Mesenchymal stem cell (in vitro differentiated cells and primary cell): Measurements from ENCODE around the gene CAPN9.

Experiments used
- DNase-seq: peaks from one replicate; pipeline ENCODE4 v3.0.0-alpha.2; 2013
- H2AFZ ChIP-seq: one replicate; pipeline ENCODE4 v1.6.1; 2013; ENCODE audit warnings: low read depth, mild to moderate bottlenecking, control low read depth, inconsistent platforms, low read length, moderate library complexity
- H2AK5ac ChIP-seq: 2 replicates; pipeline ENCODE4 v1.6.1; 2013; ENCODE audit warnings: low read length, moderate library complexity, mild to moderate bottlenecking, inconsistent platforms; ENCODE audit not compliant: severe bottlenecking
- H2BK120ac ChIP-seq: one replicate; pipeline ENCODE4 v1.6.1; 2013; ENCODE audit warnings: low read depth, mild to moderate bottlenecking, inconsistent platforms, low read length, moderate library complexity
- H2BK12ac ChIP-seq, 2 experiments: one replicate each; pipeline ENCODE4 v1.6.1; 2013; ENCODE audit warnings: inconsistent platforms in 2 of 2, low read length in 2 of 2, mild to moderate bottlenecking in 2 of 2, moderate library complexity in 2 of 2, control low read depth in 1 of 2
- H2BK15ac ChIP-seq: one replicate; pipeline ENCODE4 v1.6.1; 2013; ENCODE audit warnings: mild to moderate bottlenecking, low read depth, inconsistent platforms; ENCODE audit not compliant: poor library complexity, severe bottlenecking
- H2BK5ac ChIP-seq: 2 replicates; pipeline ENCODE4 v1.6.1; 2013; ENCODE audit warnings: low read depth, mild to moderate bottlenecking, low read length, control low read depth, inconsistent platforms; ENCODE audit not compliant: poor library complexity, severe bottlenecking
- H3K14ac ChIP-seq, 2 experiments: one replicate each; pipeline ENCODE4 v1.6.1; 2013; ENCODE audit warnings: inconsistent platforms in 2 of 2, low read length in 2 of 2, control low read depth in 1 of 2, mild to moderate bottlenecking in 1 of 2, moderate library complexity in 1 of 2
- H3K18ac ChIP-seq, 2 experiments: one replicate each; pipeline ENCODE4 v1.6.1; 2013; ENCODE audit warnings: inconsistent platforms in 2 of 2, low read length in 2 of 2, control low read depth in 1 of 2, low read depth in 1 of 2, mild to moderate bottlenecking in 1 of 2
- H3K23ac ChIP-seq, 2 experiments: one replicate each; pipeline ENCODE4 v1.6.1; 2013; ENCODE audit warnings: inconsistent platforms in 2 of 2, low read length in 2 of 2, mild to moderate bottlenecking in 2 of 2, moderate library complexity in 2 of 2, control low read depth in 1 of 2
- H3K27ac ChIP-seq: 2 replicates; pipeline ENCODE4 v1.5.1; 2013; ENCODE audit warnings: mild to moderate bottlenecking, moderate library complexity, low read length, control low read depth, inconsistent platforms; ENCODE audit not compliant: poor library complexity, severe bottlenecking
- H3K27me3 ChIP-seq, 2 experiments: 2 replicates each; pipeline versions ENCODE4 v1.6.1 to v1.7.0; 2013; ENCODE audit warnings: low read length in 2 of 2, mild to moderate bottlenecking in 2 of 2, moderate library complexity in 2 of 2, control low read depth in 1 of 2, inconsistent platforms in 1 of 2; ENCODE audit not compliant: control insufficient read depth in 1 of 2, insufficient read depth in 1 of 2
- H3K36me3 ChIP-seq, 2 experiments: 2 replicates each; pipeline versions ENCODE4 v1.6.1 to v1.7.0; 2013; ENCODE audit warnings: low read length in 2 of 2, control low read depth in 1 of 2, inconsistent platforms in 1 of 2, low read depth in 1 of 2, mild to moderate bottlenecking in 1 of 2; ENCODE audit not compliant: insufficient read depth in 2 of 2, control insufficient read depth in 1 of 2
- H3K4ac ChIP-seq, 2 experiments: one replicate each; pipeline ENCODE4 v1.6.1; 2013; ENCODE audit warnings: inconsistent platforms in 2 of 2, low read length in 2 of 2, mild to moderate bottlenecking in 2 of 2, moderate library complexity in 2 of 2, control low read depth in 1 of 2, low read depth in 1 of 2
- H3K4me1 ChIP-seq: 2 replicates; pipeline ENCODE4 v1.6.1; 2013; ENCODE audit warnings: low read depth, low read length, control low read depth; ENCODE audit not compliant: control insufficient read depth, insufficient read depth
- H3K4me2 ChIP-seq: 2 replicates; pipeline ENCODE4 v1.6.1; 2013; ENCODE audit warnings: low read length, mild to moderate bottlenecking, inconsistent platforms; ENCODE audit not compliant: poor library complexity, severe bottlenecking
- H3K4me3 ChIP-seq, 2 experiments: 2 replicates each; pipeline versions ENCODE4 v1.5.1 to v1.7.0; 2013; ENCODE audit warnings: low read length in 2 of 2, mild to moderate bottlenecking in 2 of 2, control low read depth in 1 of 2, low read depth in 1 of 2; ENCODE audit not compliant: insufficient read depth in 1 of 2
- H3K79me1 ChIP-seq: replicated peaks from 2 replicates; pipeline ENCODE4 v1.6.1; 2013; ENCODE audit warnings: mild to moderate bottlenecking, control low read depth, low read length, inconsistent platforms; ENCODE audit not compliant: poor library complexity, severe bottlenecking
- H3K9ac ChIP-seq: 2 replicates; pipeline ENCODE4 v1.7.0; 2013; ENCODE audit warnings: mild to moderate bottlenecking, low read length, moderate library complexity
- H3K9me3 ChIP-seq: 2 replicates; pipeline ENCODE4 v1.7.0; 2013; ENCODE audit warnings: mild to moderate bottlenecking, low read length; ENCODE audit not compliant: control insufficient read depth
- H4K8ac ChIP-seq: one replicate; pipeline ENCODE4 v1.6.1; 2013; ENCODE audit warnings: inconsistent platforms, mild to moderate bottlenecking, low read length, moderate library complexity
- H4K91ac ChIP-seq: one replicate; pipeline ENCODE4 v1.6.1; 2013; ENCODE audit warnings: mild to moderate bottlenecking, low read length, inconsistent platforms
- WGBS: methylation state at CpG from one replicate; pipeline ENCODE4 v1.1.7; 2013; ENCODE audit warnings: mixed read lengths; 5-methylcytosine and 5-hydroxymethylcytosine counted together

Gene CAPN9

DNA sequence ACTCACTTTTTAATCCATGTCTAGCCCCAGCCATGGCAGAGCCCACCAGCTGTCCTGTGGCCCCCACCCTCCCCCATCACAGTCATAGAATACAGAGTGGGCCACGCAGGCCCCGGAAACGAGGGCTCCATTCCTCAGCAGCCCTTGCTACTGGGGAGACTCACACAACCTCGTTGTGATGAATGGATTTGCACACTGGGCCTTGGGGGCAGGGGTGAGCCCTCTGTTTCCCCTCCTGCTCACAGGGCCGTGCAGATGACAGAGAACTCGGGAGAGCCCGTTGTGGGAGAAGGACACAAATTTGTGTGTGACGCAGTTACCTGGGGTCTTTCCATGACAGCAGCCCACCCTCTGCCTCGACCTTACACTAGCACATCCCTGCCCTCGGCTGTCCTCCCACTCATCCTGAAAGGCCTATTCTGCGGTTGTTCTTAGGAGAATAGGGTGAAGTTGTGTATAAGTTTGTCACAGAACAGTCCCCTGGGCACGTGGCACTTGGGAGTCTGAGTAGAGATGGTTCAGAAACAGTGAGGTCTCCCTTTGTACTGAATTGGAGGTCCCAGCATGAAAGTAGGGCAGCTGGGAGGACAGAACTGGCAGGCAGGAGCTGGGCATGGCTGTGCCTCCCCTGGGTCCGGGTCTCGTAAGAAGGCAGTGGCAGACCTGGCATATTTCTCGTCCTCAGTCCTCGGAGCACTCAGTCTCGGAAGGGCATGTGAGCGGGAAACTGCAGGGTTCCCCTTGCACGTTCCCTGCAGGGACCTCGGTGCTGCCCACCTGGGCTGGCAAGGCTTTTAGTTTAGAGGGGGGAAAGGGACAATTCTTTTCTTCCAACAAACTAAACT is 40.1 kb upstream of the CAPN9 start:
- H4K91ac ChIP-seq = no peak overlapping the region
- H3K9me3 ChIP-seq = no peaks in the 10 kb centered on the region
- no peak overlapping the region for H2AFZ ChIP-seq
- H3K23ac ChIP-seq = no peak overlapping the region
- H2BK120ac ChIP-seq = no peak overlapping the region
- H4K8ac ChIP-seq = no peak overlapping the region
- H2BK12ac ChIP-seq = no peak overlapping the region
- no peak overlapping the region for H2BK5ac ChIP-seq
- H3K4me2 ChIP-seq = no peak overlapping the region
- no peak overlapping the region for H2BK15ac ChIP-seq
- H3K27me3 ChIP-seq = peaks cover 4 to 13% of the 10 kb centered on the region in 2 experiments
- H3K27ac ChIP-seq = no peak overlapping the region
- H3K4me3 ChIP-seq = no peak overlapping the region
- no peak overlapping the region for H3K9ac ChIP-seq
- no peak overlapping the region for H2AK5ac ChIP-seq
- H3K4ac ChIP-seq = no peak overlapping the region
- H3K14ac ChIP-seq = no peak overlapping the region
- H3K36me3 ChIP-seq = no peaks in the 10 kb centered on the region
- no peak overlapping the region for H3K18ac ChIP-seq
- H3K79me1 ChIP-seq = no peaks in the 10 kb centered on the region
- DNase-seq = no peak
- WGBS = 88% methylated on average over 18 of the region's 20 CpGs
- H3K4me1 ChIP-seq = peaks cover 9% of the 10 kb centered on the region

DNA sequence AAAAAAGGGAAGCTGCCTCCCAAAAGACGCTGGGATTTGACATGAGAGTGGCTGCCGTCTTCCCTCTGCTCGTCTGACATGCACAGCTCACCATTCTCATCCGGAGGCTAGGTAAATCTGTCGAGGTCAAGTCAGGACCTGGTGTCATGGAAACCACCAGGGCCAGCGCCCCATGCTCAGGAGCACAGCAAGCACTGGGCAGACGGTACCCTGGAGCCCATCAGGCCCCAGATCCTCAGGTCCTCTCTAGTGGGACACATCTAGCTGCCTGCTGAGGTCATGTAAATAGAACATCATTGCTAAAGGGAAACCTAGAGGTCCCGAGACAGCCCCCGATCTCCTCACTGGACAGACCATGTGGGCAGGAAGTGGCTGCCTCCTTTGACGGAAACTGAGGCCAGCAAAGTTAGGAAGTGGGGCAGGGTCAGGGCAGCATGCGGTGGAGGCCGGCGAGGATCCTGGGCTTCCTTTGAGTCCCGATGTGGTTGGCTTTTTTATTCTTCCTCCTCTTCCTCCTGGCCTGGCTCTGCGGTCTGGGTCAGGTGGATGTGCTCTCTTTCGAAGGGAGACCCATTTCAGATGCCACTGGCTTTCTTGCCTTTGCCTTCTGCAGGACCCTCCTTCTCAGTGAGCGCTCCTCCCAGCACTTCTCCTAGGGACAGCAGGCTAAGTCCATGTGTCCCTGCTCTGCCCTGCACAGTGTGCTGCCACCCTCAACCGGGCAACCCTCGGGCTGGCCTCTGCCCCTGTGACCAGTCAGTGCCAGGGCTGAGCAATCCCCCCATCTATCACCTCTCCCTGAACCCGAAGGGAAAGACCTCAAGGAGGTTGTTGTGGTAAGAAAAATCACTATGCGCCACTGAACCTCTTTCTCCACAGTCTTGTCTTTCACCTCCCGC is 39.2 kb upstream of the CAPN9 start:
- Histone ChIP-seq H3K23ac (no peak overlapping the region), H3K18ac (no peak overlapping the region), H2BK15ac (no peak overlapping the region), H3K4me2 (no peak overlapping the region), H3K27me3 (peaks cover 5 to 18% of the 10 kb centered on the region in 2 experiments), H3K4me1 (peaks cover 6% of the 10 kb centered on the region), H3K9ac (no peak overlapping the region), H3K14ac (no peak overlapping the region), H3K9me3 (no peaks in the 10 kb centered on the region), H4K91ac (no peak overlapping the region), H2BK120ac (no peak overlapping the region), H3K36me3 (no peaks in the 10 kb centered on the region), H2BK12ac (no peak overlapping the region), H3K4me3 (no peak overlapping the region), H2AFZ (no peak overlapping the region), H4K8ac (no peak overlapping the region), H3K4ac (no peak overlapping the region), H2BK5ac (no peak overlapping the region), H3K79me1 (no peaks in the 10 kb centered on the region), H2AK5ac (no peak overlapping the region), H3K27ac (no peak overlapping the region)
- DNase-seq = no peak
- 83% methylated on average over 22 of the region's 22 CpGs for WGBS

DNA sequence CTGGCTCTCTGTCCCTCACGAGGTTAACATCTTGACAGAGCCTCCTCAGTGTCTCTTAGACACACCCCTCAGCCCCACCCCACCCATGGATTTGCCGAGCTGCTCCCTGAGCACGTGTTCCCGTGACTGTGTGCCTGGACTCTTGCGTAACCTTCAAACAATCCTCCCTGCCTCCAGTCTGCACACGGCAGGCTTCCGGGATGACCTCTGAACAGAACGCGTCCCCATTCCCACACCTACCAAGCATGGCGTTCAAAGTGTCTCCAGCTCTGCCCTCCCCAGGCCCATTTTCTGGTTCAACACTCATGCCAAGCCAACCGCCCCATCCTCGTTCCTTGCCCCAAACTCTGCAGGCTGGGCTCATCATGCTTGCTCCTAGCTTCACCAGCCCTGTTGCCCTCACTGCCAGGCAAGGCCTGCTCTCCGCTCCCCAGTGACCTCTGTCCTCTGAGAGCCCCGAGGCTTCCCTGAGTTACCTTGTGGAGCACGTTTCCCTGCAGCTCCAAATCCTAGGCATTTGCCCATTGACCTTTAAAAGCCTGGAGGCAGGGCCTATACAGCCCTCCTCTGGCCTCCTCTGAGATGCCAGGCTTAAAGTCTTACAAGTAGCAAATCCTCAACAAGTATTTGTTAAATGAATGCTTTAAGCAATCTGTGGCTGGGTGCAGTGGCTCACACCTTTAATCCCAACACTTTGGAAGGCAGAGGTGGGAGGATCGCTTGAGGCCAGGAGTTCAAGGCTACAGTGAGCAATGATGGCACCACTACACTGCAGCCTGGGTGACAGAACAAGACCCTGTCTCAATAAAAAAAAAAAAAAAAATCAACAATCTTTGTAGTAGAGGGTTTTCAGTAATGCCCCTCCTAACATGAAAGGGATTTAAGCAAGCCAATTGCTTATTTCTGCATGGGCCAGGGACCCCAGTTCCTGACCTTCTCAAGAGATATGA is 38.3 kb upstream of the CAPN9 start:
- no peak overlapping the region for H3K18ac ChIP-seq
- no peak overlapping the region for H4K91ac ChIP-seq
- H3K4me2 ChIP-seq = no peak overlapping the region
- H4K8ac ChIP-seq = no peak overlapping the region
- H3K9me3 ChIP-seq = no peaks in the 10 kb centered on the region
- H3K14ac ChIP-seq = no peak overlapping the region
- no peaks in the 10 kb centered on the region for H3K79me1 ChIP-seq
- 78% methylated on average over 15 of the region's 16 CpGs for WGBS
- H3K9ac ChIP-seq = no peak overlapping the region
- H3K4me1 ChIP-seq = peaks cover 5% of the 10 kb centered on the region
- no peak overlapping the region for H3K23ac ChIP-seq
- no peak overlapping the region for H2AFZ ChIP-seq
- no peak overlapping the region for H3K27ac ChIP-seq
- H3K27me3 ChIP-seq = peaks cover 11 to 23% of the 10 kb centered on the region in 2 experiments
- H2AK5ac ChIP-seq = no peak overlapping the region
- no peak overlapping the region for H2BK120ac ChIP-seq
- H3K4me3 ChIP-seq = no peak overlapping the region
- H3K4ac ChIP-seq = no peak overlapping the region
- no peaks in the 10 kb centered on the region for H3K36me3 ChIP-seq
- H2BK12ac ChIP-seq = no peak overlapping the region
- H2BK5ac ChIP-seq = no peak overlapping the region
- H2BK15ac ChIP-seq = no peak overlapping the region
- DNase-seq = no peak
